Nephron progenitor cell (in vitro differentiated cells): ENCODE data around the gene TRANK1.

Experiments used
- DNase-seq: peaks from one replicate; pipeline ENCODE4 v3.0.0; 2021
- H3K27ac Mint-ChIP-seq: 2 replicates; pipeline ENCODE4 v1.8.0; 2021; ENCODE audit warnings: mild to moderate bottlenecking, moderate library complexity, mixed read lengths
- H3K27me3 Mint-ChIP-seq: 2 replicates; pipeline ENCODE4 v1.8.0; 2021; ENCODE audit warnings: mild to moderate bottlenecking, low read depth, mixed read lengths; ENCODE audit not compliant: poor library complexity
- H3K36me3 Mint-ChIP-seq: 2 replicates; pipeline ENCODE4 v1.8.0; 2021; ENCODE audit warnings: low read depth, mixed read lengths
- H3K4me1 Mint-ChIP-seq: 2 replicates; pipeline ENCODE4 v1.8.0; 2021; ENCODE audit warnings: mixed read lengths
- H3K4me3 Mint-ChIP-seq: 2 replicates; pipeline ENCODE4 v1.8.0; 2021; ENCODE audit warnings: mild to moderate bottlenecking, moderate library complexity, mixed read lengths
- H3K9me3 Mint-ChIP-seq: 2 replicates; pipeline ENCODE4 v1.8.0; 2021; ENCODE audit warnings: mild to moderate bottlenecking, moderate library complexity, mixed read lengths
- CTCF ChIP-seq: fragments of 200-600 bp; sonication (generic); IDR thresholded peaks from 2 replicates; pipeline ENCODE4 v1.5.0; 2021; ENCODE audit warnings: antibody characterized with exemption

The TRANK1 gene

GRCh38 chr3:36926292-36926897, 18.5 kb downstream of the TRANK1 start:
- H3K36me3 Mint-ChIP-seq, result peaks cover 16% of the 10 kb centered on the region
- H3K4me3 Mint-ChIP-seq, result no peak overlapping the region
- H3K27ac Mint-ChIP-seq, result peak overlapping the region; percentile 73
- H3K4me1 Mint-ChIP-seq, result peaks cover 59% of the 10 kb centered on the region
- peaks cover 3% of the 10 kb centered on the region for H3K27me3 Mint-ChIP-seq
- H3K9me3 Mint-ChIP-seq, result peaks cover 5% of the 10 kb centered on the region
- no peak for DNase-seq
- TF ChIP-seq CTCF, result no peak

GRCh38 chr3:36924744-36925521, 19.9 kb downstream of the TRANK1 start:
- Mint-ChIP-seq H3K27me3 (peaks cover 3% of the 10 kb centered on the region), H3K9me3 (peaks cover 10% of the 10 kb centered on the region), H3K4me3 (peak overlapping the region; percentile 63), H3K4me1 (peaks cover 62% of the 10 kb centered on the region), H3K27ac (peak overlapping the region; percentile 60), H3K36me3 (peaks cover 26% of the 10 kb centered on the region)
- TF ChIP-seq CTCF, result no peak
- DNase-seq, result no peak

GRCh38 chr3:36923981-36924743, 20.7 kb downstream of the TRANK1 start:
- TF ChIP-seq CTCF, result no peak
- H3K27ac Mint-ChIP-seq, result peak overlapping the region; percentile 60
- no peak for DNase-seq
- H3K27me3 Mint-ChIP-seq, result peaks cover 3% of the 10 kb centered on the region
- H3K36me3 Mint-ChIP-seq, result peaks cover 21% of the 10 kb centered on the region
- peaks cover 10% of the 10 kb centered on the region for H3K9me3 Mint-ChIP-seq
- peaks cover 62% of the 10 kb centered on the region for H3K4me1 Mint-ChIP-seq
- H3K4me3 Mint-ChIP-seq, result peak overlapping the region; percentile 63

- Mint-ChIP-seq H3K27me3 (peaks cover 3% of the 10 kb centered on the region), H3K36me3 (peaks cover 21% of the 10 kb centered on the region), H3K9me3 (peaks cover 10% of the 10 kb centered on the region), H3K4me3 (peak overlapping the region; percentile 39), H3K4me1 (peaks cover 62% of the 10 kb centered on the region), H3K27ac (no peak overlapping the region)
- TF ChIP-seq CTCF, result no peak
- DNase-seq, result no peak
These were observed 21.3 kb downstream of the TRANK1 start for GRCh38 chr3:36923523-36923943.

DNA sequence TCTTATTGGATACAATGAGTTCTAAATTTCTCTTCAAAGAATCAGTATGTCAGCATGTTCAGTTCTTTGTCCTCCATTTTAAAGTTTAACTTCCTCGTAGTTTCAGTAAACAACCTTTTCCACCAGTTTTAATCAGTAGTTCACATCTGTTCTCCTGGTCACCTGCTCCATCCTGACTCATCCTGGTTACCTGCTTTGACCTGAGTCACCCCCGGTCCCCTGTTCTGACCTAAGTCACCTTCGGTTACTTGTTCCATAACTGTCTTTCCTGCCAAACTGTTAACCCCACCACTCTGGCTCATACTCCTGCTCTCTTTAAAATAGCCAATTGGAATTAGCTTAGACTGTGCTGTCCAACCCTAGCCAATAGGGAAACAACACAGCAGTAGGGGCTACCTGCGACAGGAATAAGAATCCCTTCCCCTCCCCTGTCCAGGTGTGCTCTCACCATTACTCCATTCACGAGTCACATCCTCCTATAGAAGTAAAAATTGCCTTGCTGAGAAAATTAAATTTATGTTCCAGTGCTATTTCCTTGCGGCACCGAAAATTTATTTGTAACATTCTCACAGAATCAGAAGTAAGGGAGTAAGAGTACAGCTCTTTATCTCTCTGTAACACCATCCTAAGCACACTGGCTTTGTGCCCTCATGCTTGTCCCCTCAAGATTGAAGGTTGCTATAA, 23.8 kb downstream of the TRANK1 start:
- TF ChIP-seq CTCF, result no peak
- Mint-ChIP-seq H3K9me3 (peaks cover 10% of the 10 kb centered on the region), H3K4me3 (no peak overlapping the region)

More for the DNA sequence above, 23.8 kb downstream of the TRANK1 start:
- peaks cover 21% of the 10 kb centered on the region for H3K36me3 Mint-ChIP-seq
- H3K27me3 Mint-ChIP-seq, result peaks cover 3% of the 10 kb centered on the region
- H3K4me1 Mint-ChIP-seq, result peaks cover 39% of the 10 kb centered on the region
- no peak overlapping the region for H3K27ac Mint-ChIP-seq
- DNase-seq, result no peak
